SH-SY5Y (cell line): ENCODE measurements around the gene GHR.

Experiments
- GATA2 ChIP-seq: IDR thresholded peaks from 2 replicates; pipeline ENCODE4 v1.6.1; 2011; ENCODE audit warnings: mild to moderate bottlenecking, low read depth, low read length
- GATA3 ChIP-seq: IDR thresholded peaks from 2 replicates; pipeline ENCODE4 v1.6.1; 2011; ENCODE audit warnings: low read depth, mild to moderate bottlenecking, low read length, moderate library complexity

DNA sequence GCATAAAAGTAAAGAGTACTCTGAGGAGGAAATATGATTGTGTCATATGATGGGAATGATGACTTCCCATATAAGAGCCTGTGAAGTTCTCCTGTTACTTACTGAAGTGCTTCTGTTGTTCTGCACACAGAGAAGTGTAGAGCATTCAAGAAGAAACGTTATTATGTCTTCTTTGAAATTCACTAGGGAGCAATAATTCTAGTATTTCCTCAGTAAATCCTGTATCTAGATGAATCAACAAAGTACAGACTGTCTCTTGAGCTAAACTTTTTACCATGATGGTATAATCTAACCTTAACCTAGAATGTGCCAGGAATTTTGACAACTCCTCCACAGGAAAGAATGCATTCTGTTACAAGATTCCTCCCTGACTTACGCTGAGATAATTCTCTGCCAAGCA lies 18.9 kb upstream of the GHR start:
- TF ChIP-seq GATA2 (no peak), GATA3 (no peak)
